ENCODE results near the gene STX18.

- TF ChIP-seq CTCF (IDR thresholded peaks at IDR 0.05) (no peak), POLR2A (IDR thresholded peaks at IDR 0.05) (no peak)
These were observed 134.3 kb downstream of the STX18 start for GRCh38 chr4:4407299-4408131.

All from right lobe of liver (tissue), 4 donors.